ENCODE data around the gene PDS5A. TPM values are rescaled to one million over a fixed set of nuclear protein-coding genes. Genes with fewer than 3 reads are reported as not detected.
"Not testable (repeated sequence)": the region's sequence is repeated elsewhere in the genome, so short reads cannot be mapped to it uniquely, and the experiment has no call there.

The PDS5A gene
- total RNA-seq, 1 donor from 2014 or later = 132 TPM

- no peaks in the 10 kb centered on the region for H3K79me2 ChIP-seq (ENCODE audit: low read depth)
- peaks cover 44% of the 10 kb centered on the region for H3K36me3 ChIP-seq
- H3K9ac ChIP-seq = no peak overlapping the region
- H2AFZ ChIP-seq (replicated peaks) = no peak overlapping the region
- H3K9me3 ChIP-seq (ENCODE audit: low read depth) = no peaks in the 10 kb centered on the region
- no peak overlapping the region for H3K4me3 ChIP-seq
- no peaks in the 10 kb centered on the region for H3K27me3 ChIP-seq
- TF ChIP-seq EZH2 (IDR thresholded peaks at IDR 0.05) = no peak
- TF ChIP-seq, protein P1, sequence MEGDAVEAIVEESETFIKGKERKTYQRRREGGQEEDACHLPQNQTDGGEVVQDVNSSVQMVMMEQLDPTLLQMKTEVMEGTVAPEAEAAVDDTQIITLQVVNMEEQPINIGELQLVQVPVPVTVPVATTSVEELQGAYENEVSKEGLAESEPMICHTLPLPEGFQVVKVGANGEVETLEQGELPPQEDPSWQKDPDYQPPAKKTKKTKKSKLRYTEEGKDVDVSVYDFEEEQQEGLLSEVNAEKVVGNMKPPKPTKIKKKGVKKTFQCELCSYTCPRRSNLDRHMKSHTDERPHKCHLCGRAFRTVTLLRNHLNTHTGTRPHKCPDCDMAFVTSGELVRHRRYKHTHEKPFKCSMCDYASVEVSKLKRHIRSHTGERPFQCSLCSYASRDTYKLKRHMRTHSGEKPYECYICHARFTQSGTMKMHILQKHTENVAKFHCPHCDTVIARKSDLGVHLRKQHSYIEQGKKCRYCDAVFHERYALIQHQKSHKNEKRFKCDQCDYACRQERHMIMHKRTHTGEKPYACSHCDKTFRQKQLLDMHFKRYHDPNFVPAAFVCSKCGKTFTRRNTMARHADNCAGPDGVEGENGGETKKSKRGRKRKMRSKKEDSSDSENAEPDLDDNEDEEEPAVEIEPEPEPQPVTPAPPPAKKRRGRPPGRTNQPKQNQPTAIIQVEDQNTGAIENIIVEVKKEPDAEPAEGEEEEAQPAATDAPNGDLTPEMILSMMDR (IDR thresholded peaks at IDR 0.05) = no peak
- no peak for TF ChIP-seq EZH2phosphoT487 (IDR thresholded peaks at IDR 0.05)
- no peak overlapping the region for H3K27ac ChIP-seq
- H3K36me3 Mint-ChIP-seq = peaks cover 36% of the 10 kb centered on the region
- H3K9me3 Mint-ChIP-seq = no peaks in the 10 kb centered on the region
- DNase-seq (ENCODE audit: low spot score) = no peak
- H3K4me3 Mint-ChIP-seq = no peak overlapping the region
- H3K27me3 Mint-ChIP-seq (ENCODE audit: insufficient read depth, low read depth) = no peaks in the 10 kb centered on the region
- no peak overlapping the region for H3K27ac Mint-ChIP-seq
- H3K4me2 ChIP-seq = no peak overlapping the region
- H3K4me1 Mint-ChIP-seq = no peaks in the 10 kb centered on the region
- H4K20me1 ChIP-seq (ENCODE audit: low read depth) = no peaks in the 10 kb centered on the region
- H3F3A ChIP-seq (ENCODE audit: low read depth) = no peaks in the 10 kb centered on the region
- H3K4me1 ChIP-seq = no peaks in the 10 kb centered on the region
Measured at GRCh38 chr4:39841894-39842293, 135.8 kb downstream of the PDS5A start.

DNA sequence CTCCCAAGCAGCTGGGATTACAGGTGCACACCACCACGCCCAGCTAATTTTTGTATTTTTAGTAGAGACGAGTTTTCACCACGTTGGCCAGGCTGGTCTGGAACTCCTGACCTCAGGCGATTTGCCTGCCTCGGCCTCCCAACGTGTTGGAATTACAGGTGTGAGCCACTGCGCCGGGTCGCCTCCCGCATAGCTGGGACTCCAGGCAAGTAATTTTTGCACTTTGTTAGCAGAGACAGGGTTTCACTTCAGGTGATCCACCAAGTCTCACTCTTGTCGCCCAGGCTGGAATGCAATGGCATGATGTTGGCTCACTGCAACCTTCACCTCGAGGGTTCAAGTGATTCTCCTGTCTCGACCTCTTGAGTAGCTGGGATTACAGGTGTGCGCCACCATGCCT is 137.2 kb downstream of the PDS5A start:
- H3K4me1 Mint-ChIP-seq; H3K4me3 ChIP-seq; H3K4me1 ChIP-seq; H3K4me3 Mint-ChIP-seq; H2AFZ ChIP-seq (replicated peaks); H3K4me2 ChIP-seq; H3K9ac ChIP-seq; H3K27me3 Mint-ChIP-seq (ENCODE audit: insufficient read depth, low read depth); H3K79me2 ChIP-seq (ENCODE audit: low read depth); H4K20me1 ChIP-seq (ENCODE audit: low read depth); H3K27me3 ChIP-seq; H3K27ac Mint-ChIP-seq; H3K9me3 ChIP-seq (ENCODE audit: low read depth); H3K27ac ChIP-seq; DNase-seq (ENCODE audit: low spot score); H3F3A ChIP-seq (ENCODE audit: low read depth); H3K9me3 Mint-ChIP-seq: not testable (repeated sequence)
- H3K36me3 ChIP-seq = peaks cover 44% of the 10 kb centered on the region
- peaks cover 44% of the 10 kb centered on the region for H3K36me3 Mint-ChIP-seq

- H2AFZ ChIP-seq (replicated peaks) = no peak overlapping the region
- peaks cover 39% of the 10 kb centered on the region for H3K36me3 ChIP-seq
- Mint-ChIP-seq H3K4me3 (no peak overlapping the region), H3K27ac (no peak overlapping the region), H3K27me3 (ENCODE audit: insufficient read depth, low read depth) (no peaks in the 10 kb centered on the region), H3K9me3 (no peaks in the 10 kb centered on the region), H3K4me1 (no peaks in the 10 kb centered on the region), H3K36me3 (peaks cover 47% of the 10 kb centered on the region)
- TF ChIP-seq, protein P1 (IDR thresholded peaks at IDR 0.05) = no peak
- no peak for TF ChIP-seq EZH2phosphoT487 (IDR thresholded peaks at IDR 0.05)
- TF ChIP-seq EZH2 (IDR thresholded peaks at IDR 0.05) = no peak
- no peak overlapping the region for H3K4me3 ChIP-seq
- no peak for DNase-seq (ENCODE audit: low spot score)
- no peaks in the 10 kb centered on the region for H3K27me3 ChIP-seq
- no peaks in the 10 kb centered on the region for H3K9me3 ChIP-seq (ENCODE audit: low read depth)
- peaks cover under 1% of the 10 kb centered on the region for H3F3A ChIP-seq (ENCODE audit: low read depth)
- H3K4me1 ChIP-seq = no peaks in the 10 kb centered on the region
- no peak overlapping the region for H3K27ac ChIP-seq
- no peaks in the 10 kb centered on the region for H3K79me2 ChIP-seq (ENCODE audit: low read depth)
- H3K4me2 ChIP-seq = no peak overlapping the region
- H3K9ac ChIP-seq = no peak overlapping the region
- no peaks in the 10 kb centered on the region for H4K20me1 ChIP-seq (ENCODE audit: low read depth)
Measured at GRCh38 chr4:39840027-39840426, 137.7 kb downstream of the PDS5A start.

- H3K79me2 ChIP-seq (ENCODE audit: low read depth); H3K4me3 ChIP-seq; H3K9ac ChIP-seq; H3K9me3 Mint-ChIP-seq; H3K4me2 ChIP-seq; H4K20me1 ChIP-seq (ENCODE audit: low read depth); H3K27me3 ChIP-seq; H3K4me3 Mint-ChIP-seq; H3K4me1 Mint-ChIP-seq; H3K27ac Mint-ChIP-seq; H3K4me1 ChIP-seq; DNase-seq (ENCODE audit: low spot score); H2AFZ ChIP-seq (replicated peaks); H3K27me3 Mint-ChIP-seq (ENCODE audit: insufficient read depth, low read depth); H3K27ac ChIP-seq; H3K9me3 ChIP-seq (ENCODE audit: low read depth); H3F3A ChIP-seq (ENCODE audit: low read depth): not testable (repeated sequence)
- H3K36me3 ChIP-seq = peaks cover 33% of the 10 kb centered on the region
- H3K36me3 Mint-ChIP-seq = peaks cover 53% of the 10 kb centered on the region
Measured at GRCh38 chr4:39838431-39838830, 139.3 kb downstream of the PDS5A start.

Measured in neural progenitor cell (in vitro differentiated cells).